Measurements from ENCODE around the gene GPR32. TPM values are rescaled to one million over a fixed set of nuclear protein-coding genes. Genes with fewer than 3 reads are reported as not detected.

GPR32 gene
- total and polyA plus RNA-seq, 2 of the 8 experiments (the other 6 are each of a cell fraction or from before 2014, with no cell fraction given) = not detected

DNA sequence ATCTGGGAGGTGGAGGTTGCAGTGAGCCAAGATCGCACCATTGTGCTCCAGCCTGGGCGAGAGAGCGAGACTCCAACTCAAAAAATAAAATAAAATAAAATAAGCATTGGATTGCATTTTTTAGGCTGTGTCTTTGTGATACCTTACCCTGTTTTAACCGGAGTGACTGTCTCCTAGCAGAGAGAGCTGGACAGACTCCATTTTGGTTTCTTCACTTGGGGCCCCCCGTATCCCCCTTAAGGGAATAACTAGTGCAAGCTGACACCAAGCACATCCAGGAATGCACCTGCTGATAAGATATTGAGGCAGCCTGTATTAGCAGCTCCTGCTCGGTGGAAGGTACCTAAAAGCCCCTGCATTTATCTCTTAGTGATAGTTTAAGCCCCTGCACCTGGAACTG, 20.8 kb upstream of the GPR32 start:
- no peaks in the 10 kb centered on the region for H3K23me2 ChIP-seq (ENCODE audit: low read depth, low read length)
- no peaks in the 10 kb centered on the region for H3K36me3 ChIP-seq (ENCODE audit: control insufficient read depth in 2 of 4, insufficient read depth in 4 of 4, low read length in 3 of 4)
- no peak overlapping the region for H3K4ac ChIP-seq (replicated peaks; ENCODE audit: insufficient read length, low read depth, low read length)
- no peaks in the 10 kb centered on the region for H4K20me1 ChIP-seq (replicated peaks in 1 of 2; ENCODE audit: control insufficient read depth in 1 of 2, insufficient read depth in 2 of 2, low read length in 2 of 2)
- H2BK15ac ChIP-seq (ENCODE audit: low read length) = no peak overlapping the region
- no peak overlapping the region for H2BK5ac ChIP-seq (ENCODE audit: low read depth, low read length)
- H3K14ac ChIP-seq (ENCODE audit: insufficient read length) = no peak overlapping the region
- H4K5ac ChIP-seq (ENCODE audit: insufficient read length, low read depth, low read length) = no peak overlapping the region
- H3K4me1 ChIP-seq (replicated peaks in 1 of 4; ENCODE audit: control insufficient read depth in 3 of 4, insufficient read depth in 4 of 4, low read length in 3 of 4) = no peaks in the 10 kb centered on the region
- H4K91ac ChIP-seq (replicated peaks; ENCODE audit: insufficient read length, low read length) = no peak overlapping the region
- no peak overlapping the region for H2BK20ac ChIP-seq (ENCODE audit: low read length)
- H2AK5ac ChIP-seq (ENCODE audit: low read depth, low read length) = no peak overlapping the region
- H3K79me1 ChIP-seq (ENCODE audit: low read depth, low read length) = no peaks in the 10 kb centered on the region
- ChIA-PET CTCF (ENCODE audit: partially characterized antibody) (interaction anchor here (0.9 kb wide), 1 partner anchor 22 kb away, joined by 3 read pairs; no protein-coding TSS in a partner anchor), POLR2A (ENCODE audit: partially characterized antibody) (interaction anchor here (1.2 kb wide), 1 partner anchor 44 kb away, joined by 3 read pairs; no protein-coding TSS in a partner anchor)
- no peak overlapping the region for H3K23ac ChIP-seq (ENCODE audit: insufficient read length)
- H3K79me2 ChIP-seq (ENCODE audit: control insufficient read depth in 1 of 2, insufficient read depth in 2 of 2, low read length in 2 of 2) = no peaks in the 10 kb centered on the region
- H3K56ac ChIP-seq (replicated peaks; ENCODE audit: insufficient read length, low read depth, low read length) = no peak overlapping the region
- no peak overlapping the region for H3K18ac ChIP-seq (ENCODE audit: extremely low read depth, low read length)
- H3K9ac ChIP-seq (replicated peaks in 1 of 4; ENCODE audit: extremely low read depth in 1 of 4, low read depth in 3 of 4, low read length in 3 of 4) = no peak overlapping the region
- 86% methylated on average over 6 of the region's 6 CpGs; no CpG with 5 or more reads in 1 of the 2 experiments for WGBS, 2 experiments (ENCODE audit: extremely low coverage in 1 of 2, insufficient coverage in 1 of 2, insufficient read length in 1 of 2, insufficient replicate concordance in 2 of 2, low coverage in 1 of 2, low lambda C conversion rate in 2 of 2, missing lambda C conversion rate in 1 of 2)
- H2AFZ ChIP-seq (ENCODE audit: low read length) = no peak overlapping the region
- DNase-seq (ENCODE audit: low read depth in 1 of 2, low spot score in 2 of 2) (no peak), FAIRE-seq (no peak)
- H3K27ac ChIP-seq (ENCODE audit: low read depth, low read length) = no peak overlapping the region
- no peak overlapping the region for H2BK12ac ChIP-seq (ENCODE audit: low read depth, low read length)
- H2BK120ac ChIP-seq (replicated peaks; ENCODE audit: low read depth, low read length) = no peak overlapping the region
- TF ChIP-seq SUZ12 (IDR thresholded peaks at IDR 0.05; ENCODE audit: low read length) (no peak), EP300 (IDR thresholded peaks at IDR 0.05; ENCODE audit: borderline replicate concordance in 1 of 2, low read depth in 2 of 2, low read length in 2 of 2) (no peak), SP2 (IDR thresholded peaks at IDR 0.05; ENCODE audit: low read length) (no peak), TCF12 (IDR thresholded peaks at IDR 0.05; ENCODE audit: low read depth, low read length) (no peak), POLR2A (IDR thresholded peaks at IDR 0.05; ENCODE audit: control extremely low read depth in 1 of 2, low read depth in 2 of 2, low read length in 2 of 2) (no peak), RBBP5 (IDR thresholded peaks at IDR 0.05; ENCODE audit: borderline replicate concordance, low read depth, low read length) (no peak), SIRT6 (IDR thresholded peaks at IDR 0.05; ENCODE audit: low read length) (no peak), RFX5 (IDR thresholded peaks at IDR 0.05; ENCODE audit: borderline replicate concordance, low read depth, low read length) (no peak), EZH2 (IDR thresholded peaks at IDR 0.05; ENCODE audit: low read depth, low read length, severe bottlenecking) (no peak), NRF1 (IDR thresholded peaks at IDR 0.05; ENCODE audit: low read depth, low read length) (no peak)
- TF ChIP-seq, protein P1, sequence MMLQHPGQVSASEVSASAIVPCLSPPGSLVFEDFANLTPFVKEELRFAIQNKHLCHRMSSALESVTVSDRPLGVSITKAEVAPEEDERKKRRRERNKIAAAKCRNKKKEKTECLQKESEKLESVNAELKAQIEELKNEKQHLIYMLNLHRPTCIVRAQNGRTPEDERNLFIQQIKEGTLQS (IDR thresholded peaks at IDR 0.05; ENCODE audit: insufficient read depth, low read depth, low read length) = no peak
- no peaks in the 10 kb centered on the region for H3K9me3 ChIP-seq (ENCODE audit: insufficient read depth in 2 of 2, low read depth in 1 of 2, low read length in 1 of 2)
- no peaks in the 10 kb centered on the region; a peak in 1 of 7 replicates for H3K27me3 ChIP-seq (replicated peaks in 1 of 4; ENCODE audit: control insufficient read depth in 3 of 4, extremely low read depth in 1 of 4, insufficient read depth in 3 of 4, low read length in 3 of 4)
- no peak overlapping the region for H3K4me3 ChIP-seq (ENCODE audit: extremely low read depth in 1 of 4, insufficient read depth in 2 of 4, low read depth in 3 of 4, low read length in 4 of 4)
- no peak overlapping the region for H3K4me2 ChIP-seq (ENCODE audit: insufficient read depth in 1 of 2, low read depth in 2 of 2, low read length in 2 of 2)
- H4K8ac ChIP-seq (ENCODE audit: extremely low read depth, insufficient read depth, low read length) = no peak overlapping the region
